Erythroblast (primary cell): ENCODE measurements around the gene DLK2.
"Not testable (repeated sequence)": the region's sequence is repeated elsewhere in the genome, so short reads cannot be mapped to it uniquely, and the experiment has no call there.

Source experiments
- GATA1 ChIP-seq: IDR thresholded peaks from 2 replicates; pipeline ENCODE4 v1.6.1; 2011; ENCODE audit warnings: low read depth, mild to moderate bottlenecking, control low read depth, low read length, moderate library complexity
- POLR2A ChIP-seq: IDR thresholded peaks from 2 replicates; pipeline ENCODE4 v1.6.1; 2011; ENCODE audit warnings: mild to moderate bottlenecking, low read length

- TF ChIP-seq POLR2A, GATA1: not testable (repeated sequence)
Observed at GRCh38 chr6:43458154-43458553, 2.8 kb upstream of the DLK2 start.
